ENCODE results near the gene IRF2. TPM values are rescaled to one million over a fixed set of nuclear protein-coding genes. Genes with fewer than 3 reads are reported as not detected.

Gene IRF2
- polyA plus RNA-seq, 2 donors: 10.9 to 14.3 TPM

DNA sequence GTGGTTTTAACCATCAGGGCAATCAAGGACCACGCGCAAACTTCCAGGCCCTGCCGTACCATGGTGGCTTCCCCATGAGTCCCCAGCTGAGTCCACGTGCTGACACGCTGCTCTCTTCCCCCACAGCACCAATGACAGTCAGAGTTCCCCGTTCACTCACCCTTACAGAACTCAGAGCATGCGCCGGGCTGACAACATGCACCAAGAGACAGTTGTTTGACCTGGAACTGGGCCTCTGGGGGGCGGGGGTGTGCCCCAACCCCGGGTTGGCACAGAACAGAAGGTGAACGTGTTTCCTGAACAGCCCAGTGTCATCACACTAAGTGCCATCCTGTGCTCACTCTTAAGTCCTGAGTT lies 29.4 kb downstream of the IRF2 start:
- H3K9me3 ChIP-seq (ENCODE audit: control insufficient read depth in 2 of 2, insufficient read depth in 1 of 2, low read depth in 1 of 2, low read length in 1 of 2): no peaks in the 10 kb centered on the region
- WGBS, 2 donors: 76 to 80% methylated on average over 11 of the region's 11 CpGs
- H3K36me3 ChIP-seq (ENCODE audit: control insufficient read depth in 2 of 2, insufficient read depth in 2 of 2, low read length in 1 of 2): peaks cover 2 to 5% of the 10 kb centered on the region in 2 donors
- no peaks in the 10 kb centered on the region for H3K27me3 ChIP-seq (ENCODE audit: control insufficient read depth in 1 of 2, insufficient read depth in 2 of 2, low read length in 2 of 2)
- peaks cover 4 to 15% of the 10 kb centered on the region in 2 donors for H3K4me1 ChIP-seq (ENCODE audit: control insufficient read depth in 2 of 2, insufficient read depth in 2 of 2, low read length in 1 of 2)
- H3K27ac ChIP-seq (ENCODE audit: low read depth in 2 of 2, low read length in 1 of 2): peak overlapping the region in 1 of 2 donors; percentile 1
- H3K4me3 ChIP-seq (ENCODE audit: low read depth in 1 of 2, low read length in 2 of 2): no peak overlapping the region

DNA sequence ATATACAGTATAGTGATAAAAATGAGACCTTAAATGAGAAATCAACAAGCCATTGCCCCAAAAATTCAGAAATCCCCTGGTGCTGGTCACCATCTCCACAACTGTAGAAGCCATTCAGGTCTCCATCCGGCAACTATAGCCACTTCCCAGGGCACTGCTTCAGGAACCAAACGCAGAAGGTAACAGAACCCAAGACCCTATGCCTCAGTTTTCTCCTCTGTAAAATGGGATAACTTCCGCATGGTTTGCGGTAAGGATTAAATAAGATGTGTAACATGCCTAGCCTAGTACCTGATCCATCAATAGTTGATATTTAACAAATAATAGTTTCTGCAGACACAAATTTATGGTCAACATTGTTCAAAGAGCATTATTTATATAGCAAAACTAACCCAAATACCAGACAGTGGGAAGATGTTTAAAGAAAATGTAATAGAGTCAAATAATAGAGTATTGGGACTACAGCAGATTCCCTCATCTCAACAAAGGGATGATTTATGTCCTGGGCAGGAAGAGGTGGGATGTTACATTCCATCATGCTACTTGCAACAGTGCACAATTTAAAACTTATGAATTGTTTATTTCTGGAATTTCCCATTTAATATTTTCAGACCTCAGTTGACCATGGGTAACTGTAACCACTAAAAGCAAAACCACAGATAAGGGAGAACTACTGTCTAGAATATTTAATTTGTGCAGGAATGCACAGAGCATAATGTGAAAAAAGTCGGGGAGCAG lies 30.0 kb downstream of the IRF2 start:
- H3K27me3 ChIP-seq (ENCODE audit: control insufficient read depth in 1 of 2, insufficient read depth in 2 of 2, low read length in 2 of 2): no peaks in the 10 kb centered on the region
- no peak overlapping the region for H3K4me3 ChIP-seq (ENCODE audit: low read depth in 1 of 2, low read length in 2 of 2)
- WGBS, 2 donors: 94 to 95% methylated on average over 5 of the region's 5 CpGs
- peaks cover 4 to 14% of the 10 kb centered on the region in 2 donors for H3K4me1 ChIP-seq (ENCODE audit: control insufficient read depth in 2 of 2, insufficient read depth in 2 of 2, low read length in 1 of 2)
- H3K9me3 ChIP-seq (ENCODE audit: control insufficient read depth in 2 of 2, insufficient read depth in 1 of 2, low read depth in 1 of 2, low read length in 1 of 2): no peaks in the 10 kb centered on the region
- no peak overlapping the region for H3K27ac ChIP-seq (ENCODE audit: low read depth in 2 of 2, low read length in 1 of 2)
- peaks cover 2 to 4% of the 10 kb centered on the region in 2 donors for H3K36me3 ChIP-seq (ENCODE audit: control insufficient read depth in 2 of 2, insufficient read depth in 2 of 2, low read length in 1 of 2)

DNA sequence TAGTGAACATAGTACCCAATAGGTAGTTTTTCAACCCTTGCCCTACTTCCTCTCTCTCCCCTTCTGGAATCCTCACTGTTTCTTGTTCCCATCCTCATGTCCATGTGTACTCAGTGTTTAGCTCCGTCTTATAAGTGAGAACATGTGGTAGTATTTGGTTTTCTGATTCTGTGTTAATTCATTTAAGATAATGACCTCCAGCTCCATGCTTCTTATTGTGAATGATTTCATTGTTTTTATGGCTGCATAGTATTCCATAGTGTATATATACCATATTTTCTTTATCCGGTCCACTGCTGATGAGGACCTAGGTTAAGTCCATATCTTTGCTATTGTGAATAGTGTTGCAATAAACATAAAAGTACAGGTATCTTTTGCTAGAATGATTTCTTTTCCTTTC lies 31.0 kb downstream of the IRF2 start:
- H3K9me3 ChIP-seq (ENCODE audit: control insufficient read depth in 2 of 2, insufficient read depth in 1 of 2, low read depth in 1 of 2, low read length in 1 of 2): no peaks in the 10 kb centered on the region
- WGBS, 2 donors: 98 to 100% methylated on average over 2 of the region's 2 CpGs
- no peaks in the 10 kb centered on the region for H3K27me3 ChIP-seq (ENCODE audit: control insufficient read depth in 1 of 2, insufficient read depth in 2 of 2, low read length in 2 of 2)
- H3K4me1 ChIP-seq (ENCODE audit: control insufficient read depth in 2 of 2, insufficient read depth in 2 of 2, low read length in 1 of 2): peaks cover 4 to 10% of the 10 kb centered on the region in 2 donors
- H3K27ac ChIP-seq (ENCODE audit: low read depth in 2 of 2, low read length in 1 of 2): no peak overlapping the region
- peaks cover 2% of the 10 kb centered on the region in 2 donors for H3K36me3 ChIP-seq (ENCODE audit: control insufficient read depth in 2 of 2, insufficient read depth in 2 of 2, low read length in 1 of 2)
- H3K4me3 ChIP-seq (ENCODE audit: low read depth in 1 of 2, low read length in 2 of 2): no peak overlapping the region

DNA sequence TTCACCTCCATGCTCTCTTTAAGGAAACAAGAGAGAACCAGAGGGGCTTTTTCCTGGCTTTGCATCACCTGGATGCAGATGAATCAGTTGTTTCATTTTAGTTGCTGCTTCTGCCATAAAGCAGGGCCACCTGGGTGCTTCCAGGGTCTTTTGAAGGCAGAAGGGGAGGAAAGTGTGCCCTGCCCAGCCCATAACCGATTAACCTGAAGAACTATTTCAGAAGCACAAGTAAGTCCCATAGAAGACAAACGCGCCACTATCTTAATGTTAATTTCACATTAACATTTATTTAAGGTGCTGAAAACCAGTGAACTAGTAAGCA lies 32.1 kb downstream of the IRF2 start:
- Histone ChIP-seq H3K9me3 (ENCODE audit: control insufficient read depth in 2 of 2, insufficient read depth in 1 of 2, low read depth in 1 of 2, low read length in 1 of 2) (no peaks in the 10 kb centered on the region), H3K27me3 (ENCODE audit: control insufficient read depth in 1 of 2, insufficient read depth in 2 of 2, low read length in 2 of 2) (no peaks in the 10 kb centered on the region), H3K4me3 (ENCODE audit: low read depth in 1 of 2, low read length in 2 of 2) (no peak overlapping the region), H3K27ac (ENCODE audit: low read depth in 2 of 2, low read length in 1 of 2) (no peak overlapping the region), H3K36me3 (ENCODE audit: control insufficient read depth in 2 of 2, insufficient read depth in 2 of 2, low read length in 1 of 2) (peaks cover 0 to 2% of the 10 kb centered on the region in 2 donors), H3K4me1 (ENCODE audit: control insufficient read depth in 2 of 2, insufficient read depth in 2 of 2, low read length in 1 of 2) (peaks cover 4 to 10% of the 10 kb centered on the region in 2 donors)
- WGBS, 2 donors: 79 to 82% methylated on average over 3 of the region's 3 CpGs

DNA sequence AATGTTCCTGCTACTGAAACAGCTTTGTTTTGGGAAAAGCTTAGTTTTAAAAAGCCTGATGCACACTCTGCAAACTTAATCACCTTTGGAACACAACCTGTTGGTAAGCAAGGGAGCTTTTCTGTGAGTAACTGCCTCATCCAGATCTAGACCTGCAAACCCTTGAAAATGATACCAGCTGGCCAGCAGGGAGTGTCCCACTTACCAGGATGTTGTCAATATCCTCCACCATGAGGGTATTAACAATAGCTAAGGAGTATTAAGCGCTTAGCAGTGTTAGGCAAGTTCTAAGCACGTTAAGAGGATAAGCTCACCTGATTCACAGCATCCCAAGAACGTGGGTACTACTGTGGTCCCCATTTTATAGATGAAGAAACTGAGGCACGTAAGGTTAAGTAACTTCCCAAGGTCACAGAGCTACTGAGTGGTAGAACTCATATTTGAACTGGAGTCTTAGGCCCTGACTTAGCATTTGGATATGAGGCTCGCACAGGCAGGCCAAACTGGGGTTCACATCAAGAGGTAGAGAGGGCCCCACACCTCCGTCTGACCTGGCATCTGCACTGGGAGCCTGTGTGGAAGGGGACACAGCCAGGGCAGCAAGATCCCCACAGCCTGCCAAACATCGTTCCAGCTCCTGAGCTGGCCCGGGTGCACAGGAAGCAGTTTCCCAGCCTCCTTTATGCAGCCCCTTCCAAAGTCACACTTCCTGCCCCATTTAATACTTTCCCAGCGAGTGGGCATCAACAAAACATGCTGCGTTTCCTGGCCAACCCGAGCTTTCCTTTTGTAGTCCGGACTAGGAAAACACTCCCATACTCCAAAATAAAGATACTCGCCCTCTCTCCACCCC lies 32.7 kb downstream of the IRF2 start:
- H3K36me3 ChIP-seq (ENCODE audit: control insufficient read depth in 2 of 2, insufficient read depth in 2 of 2, low read length in 1 of 2): peaks cover 0 to 2% of the 10 kb centered on the region in 2 donors
- H3K4me3 ChIP-seq (ENCODE audit: low read depth in 1 of 2, low read length in 2 of 2): no peak overlapping the region
- no peaks in the 10 kb centered on the region for H3K9me3 ChIP-seq (ENCODE audit: control insufficient read depth in 2 of 2, insufficient read depth in 1 of 2, low read depth in 1 of 2, low read length in 1 of 2)
- H3K27me3 ChIP-seq (ENCODE audit: control insufficient read depth in 1 of 2, insufficient read depth in 2 of 2, low read length in 2 of 2): no peaks in the 10 kb centered on the region
- H3K4me1 ChIP-seq (ENCODE audit: control insufficient read depth in 2 of 2, insufficient read depth in 2 of 2, low read length in 1 of 2): peaks cover 2 to 10% of the 10 kb centered on the region in 2 donors
- 68 to 72% methylated on average over 13 of the region's 13 CpGs for WGBS, 2 donors
- H3K27ac ChIP-seq (ENCODE audit: low read depth in 2 of 2, low read length in 1 of 2): no peak overlapping the region

DNA sequence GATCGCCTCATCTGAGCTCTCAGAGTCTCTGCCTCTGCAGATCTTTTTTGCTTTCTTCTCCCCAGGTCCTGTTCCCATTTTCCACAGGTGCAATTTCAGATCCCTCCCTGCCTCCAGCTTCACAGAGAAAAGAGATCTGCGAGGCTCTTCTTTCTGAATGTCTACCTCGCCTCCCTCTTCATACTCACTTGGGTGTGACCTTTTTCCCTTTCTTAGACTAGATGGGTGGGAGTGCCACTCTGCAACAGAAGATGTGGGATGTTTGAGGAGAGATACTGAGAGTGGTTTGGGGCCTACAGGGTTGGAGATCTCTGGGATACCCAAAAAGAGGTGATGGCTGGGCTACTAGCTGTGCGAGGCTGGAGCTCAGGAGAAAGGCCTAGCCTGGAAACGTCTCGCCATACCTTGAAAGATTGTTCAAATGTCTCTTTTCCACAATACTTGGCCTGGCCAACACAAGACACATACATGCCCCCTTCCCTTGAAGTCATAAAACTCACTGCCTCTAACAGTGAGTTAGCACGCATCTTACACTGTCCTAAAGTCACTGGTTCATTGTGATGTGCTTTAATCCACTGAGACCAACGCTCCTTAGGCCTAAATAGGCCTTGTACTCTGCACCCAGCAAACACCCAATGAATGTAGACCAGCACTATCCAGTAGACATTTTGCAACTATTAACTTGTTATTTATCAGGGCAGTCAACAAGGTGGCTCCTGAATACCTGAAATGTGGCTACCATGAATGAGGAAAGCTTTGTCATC lies 33.6 kb downstream of the IRF2 start:
- Histone ChIP-seq H3K4me3 (ENCODE audit: low read depth in 1 of 2, low read length in 2 of 2) (no peak overlapping the region), H3K36me3 (ENCODE audit: control insufficient read depth in 2 of 2, insufficient read depth in 2 of 2, low read length in 1 of 2) (peaks cover 0 to 2% of the 10 kb centered on the region in 2 donors), H3K27me3 (ENCODE audit: control insufficient read depth in 1 of 2, insufficient read depth in 2 of 2, low read length in 2 of 2) (no peaks in the 10 kb centered on the region), H3K4me1 (ENCODE audit: control insufficient read depth in 2 of 2, insufficient read depth in 2 of 2, low read length in 1 of 2) (peaks cover 2 to 10% of the 10 kb centered on the region in 2 donors), H3K27ac (ENCODE audit: low read depth in 2 of 2, low read length in 1 of 2) (no peak overlapping the region), H3K9me3 (ENCODE audit: control insufficient read depth in 2 of 2, insufficient read depth in 1 of 2, low read depth in 1 of 2, low read length in 1 of 2) (no peaks in the 10 kb centered on the region)
- WGBS, 2 donors: 86 to 91% methylated on average over 8 of the region's 8 CpGs

DNA sequence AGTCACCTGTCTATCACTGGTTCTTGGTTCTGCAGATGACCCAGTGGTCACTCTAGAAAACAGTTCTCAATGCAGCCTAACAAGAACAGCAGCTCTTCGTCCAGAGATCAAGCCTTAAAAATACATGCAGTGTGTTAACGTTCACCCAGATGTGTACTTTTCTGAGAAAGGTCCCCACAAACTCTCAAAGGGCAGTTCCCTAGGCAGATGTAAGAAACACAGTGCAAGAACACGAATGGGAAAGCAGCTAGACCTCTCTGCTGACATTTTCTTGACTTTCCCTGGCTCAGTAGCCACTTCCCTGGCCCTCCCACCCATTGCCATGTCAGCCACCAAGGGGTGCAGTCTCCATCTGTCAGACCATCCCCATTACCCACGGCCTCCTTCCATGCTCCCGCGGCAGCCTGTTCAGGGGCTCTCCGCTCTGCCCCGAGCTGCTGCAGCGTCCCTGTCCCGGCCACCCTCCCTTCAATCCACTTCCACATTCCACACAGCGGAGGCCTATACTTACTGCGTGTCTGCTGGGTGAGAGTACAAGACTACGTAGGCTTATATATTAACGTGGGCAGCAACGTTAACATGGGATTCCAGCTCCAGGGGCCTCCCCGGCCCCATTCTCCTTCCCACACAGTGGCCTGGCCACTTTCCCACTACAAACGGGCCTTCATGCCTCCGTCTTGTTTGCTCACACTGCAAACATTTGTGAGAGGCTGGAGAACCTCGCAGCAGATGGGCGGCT lies 34.3 kb downstream of the IRF2 start:
- 55 to 73% methylated on average over 20 of the region's 20 CpGs for WGBS, 2 donors
- no peak overlapping the region for H3K4me3 ChIP-seq (ENCODE audit: low read depth in 1 of 2, low read length in 2 of 2)
- peaks cover 2 to 9% of the 10 kb centered on the region in 2 donors for H3K4me1 ChIP-seq (ENCODE audit: control insufficient read depth in 2 of 2, insufficient read depth in 2 of 2, low read length in 1 of 2)

DNA sequence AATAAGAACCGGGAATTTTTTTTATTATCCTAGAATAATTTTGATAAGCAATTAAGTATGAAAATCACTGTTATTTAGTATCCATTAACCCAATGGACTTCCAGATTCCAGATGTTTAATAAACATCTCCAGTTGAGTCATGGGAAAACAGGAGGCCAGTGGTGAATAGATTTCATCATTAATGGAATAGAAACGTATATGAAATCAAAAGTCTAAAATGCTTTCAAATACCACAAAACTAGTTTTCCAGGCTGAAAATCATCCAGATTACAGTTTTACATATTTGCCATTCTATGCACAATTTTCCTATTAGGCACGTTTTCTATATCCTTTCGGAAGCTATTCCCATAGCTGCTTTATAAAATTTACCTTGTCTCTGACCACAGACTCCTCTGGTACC lies 35.0 kb downstream of the IRF2 start:
- H3K4me3 ChIP-seq (ENCODE audit: low read depth in 1 of 2, low read length in 2 of 2): no peak overlapping the region
- H3K9me3 ChIP-seq (ENCODE audit: control insufficient read depth in 2 of 2, insufficient read depth in 1 of 2, low read depth in 1 of 2, low read length in 1 of 2): no peaks in the 10 kb centered on the region
- 87 to 89% methylated on average over 4 of the region's 4 CpGs for WGBS, 2 donors
- peaks cover 0 to 2% of the 10 kb centered on the region in 2 donors for H3K36me3 ChIP-seq (ENCODE audit: control insufficient read depth in 2 of 2, insufficient read depth in 2 of 2, low read length in 1 of 2)
- H3K4me1 ChIP-seq (ENCODE audit: control insufficient read depth in 2 of 2, insufficient read depth in 2 of 2, low read length in 1 of 2): peaks cover 2 to 6% of the 10 kb centered on the region in 2 donors
- H3K27me3 ChIP-seq (ENCODE audit: control insufficient read depth in 1 of 2, insufficient read depth in 2 of 2, low read length in 2 of 2): no peaks in the 10 kb centered on the region
- H3K27ac ChIP-seq (ENCODE audit: low read depth in 2 of 2, low read length in 1 of 2): no peak overlapping the region

More for the DNA sequence above, 34.3 kb downstream of the IRF2 start:
- no peaks in the 10 kb centered on the region for H3K9me3 ChIP-seq (ENCODE audit: control insufficient read depth in 2 of 2, insufficient read depth in 1 of 2, low read depth in 1 of 2, low read length in 1 of 2)
- no peaks in the 10 kb centered on the region for H3K27me3 ChIP-seq (ENCODE audit: control insufficient read depth in 1 of 2, insufficient read depth in 2 of 2, low read length in 2 of 2)
- H3K36me3 ChIP-seq (ENCODE audit: control insufficient read depth in 2 of 2, insufficient read depth in 2 of 2, low read length in 1 of 2): peaks cover 0 to 2% of the 10 kb centered on the region in 2 donors
- H3K27ac ChIP-seq (ENCODE audit: low read depth in 2 of 2, low read length in 1 of 2): no peak overlapping the region

DNA sequence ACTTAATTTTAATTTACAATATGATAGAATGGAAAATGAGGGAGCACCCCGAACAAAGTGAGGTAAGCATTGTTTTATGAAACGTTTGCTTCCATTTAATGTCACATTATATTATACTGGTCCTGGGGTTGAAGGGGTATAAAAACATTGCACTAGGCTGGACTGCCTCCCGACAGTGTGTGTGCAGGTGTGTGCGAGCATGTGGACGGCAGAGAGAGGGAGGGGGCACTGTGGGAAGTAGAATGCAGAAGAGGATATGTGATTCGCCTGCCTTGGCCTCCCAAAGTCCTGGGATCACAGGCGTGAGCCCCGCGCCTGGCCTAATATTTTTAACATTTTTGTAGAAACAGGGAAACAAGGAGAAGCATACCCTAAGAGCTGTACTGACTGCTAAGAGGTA lies 36.0 kb downstream of the IRF2 start:
- no peaks in the 10 kb centered on the region for H3K36me3 ChIP-seq (ENCODE audit: control insufficient read depth in 2 of 2, insufficient read depth in 2 of 2, low read length in 1 of 2)

More for the DNA sequence above, 36.0 kb downstream of the IRF2 start:
- Histone ChIP-seq H3K4me1 (ENCODE audit: control insufficient read depth in 2 of 2, insufficient read depth in 2 of 2, low read length in 1 of 2) (peaks cover 2 to 6% of the 10 kb centered on the region in 2 donors), H3K4me3 (ENCODE audit: low read depth in 1 of 2, low read length in 2 of 2) (no peak overlapping the region), H3K9me3 (ENCODE audit: control insufficient read depth in 2 of 2, insufficient read depth in 1 of 2, low read depth in 1 of 2, low read length in 1 of 2) (no peaks in the 10 kb centered on the region), H3K27me3 (ENCODE audit: control insufficient read depth in 1 of 2, insufficient read depth in 2 of 2, low read length in 2 of 2) (no peaks in the 10 kb centered on the region), H3K27ac (ENCODE audit: low read depth in 2 of 2, low read length in 1 of 2) (no peak overlapping the region)
- WGBS, 2 donors: 79 to 80% methylated on average over 9 of the region's 9 CpGs
